Vagina (tissue), 2 donors: ENCODE data around the gene PARD6G.

Experiments used
- POLR2A ChIP-seq, 2 donors: fragments of 450-650 bp; IDR thresholded peaks; one replicate each; pipeline ENCODE4 v1.6.1; 2017; ENCODE audit warnings: antibody characterized with exemption in 2 of 2, mild to moderate bottlenecking in 2 of 2, moderate library complexity in 2 of 2
- POLR2AphosphoS5 ChIP-seq, 2 donors: sonication (generic); formaldehyde crosslinking; IDR thresholded peaks; one replicate each; pipeline ENCODE4 v1.9.0; 2017; ENCODE audit warnings: antibody characterized with exemption in 2 of 2, mild to moderate bottlenecking in 2 of 2, low read depth in 1 of 2; ENCODE audit not compliant: insufficient read depth in 1 of 2

DNA sequence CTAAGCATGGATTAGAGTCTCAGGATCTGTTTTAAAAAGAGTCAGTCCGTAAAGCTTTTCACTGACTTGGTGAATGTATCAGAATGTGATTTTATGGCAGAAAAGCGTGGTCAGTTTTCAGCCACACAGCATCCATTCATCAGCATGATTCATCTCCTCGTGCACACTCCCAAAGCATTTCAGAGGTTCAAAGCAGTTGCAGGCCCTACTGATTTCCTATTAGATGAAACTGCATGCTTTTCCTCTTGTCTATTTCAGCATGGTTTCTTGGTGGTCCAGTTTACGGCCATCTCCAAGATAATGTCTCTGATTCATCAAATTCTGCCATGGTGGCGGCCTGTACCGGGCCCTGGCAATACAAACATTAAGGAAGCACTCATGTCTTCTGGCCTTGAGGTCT is 4.8 kb upstream of the PARD6G start:
- TF ChIP-seq POLR2AphosphoS5 (IDR thresholded peaks at IDR 0.05; ENCODE audit: insufficient read depth in 1 of 2, low read depth in 1 of 2), result no peak
- TF ChIP-seq POLR2A (IDR thresholded peaks at IDR 0.05), result no peak
